Breast epithelium (tissue), 3 donors: ENCODE data around the gene ATG7.

Source experiments
- POLR2A ChIP-seq: fragments of 450-650 bp; IDR thresholded peaks from one replicate; pipeline ENCODE4 v1.6.1; 2016; ENCODE audit warnings: antibody characterized with exemption, mild to moderate bottlenecking, moderate library complexity
- POLR2AphosphoS5 ChIP-seq, 3 donors: sonication (generic); formaldehyde crosslinking; IDR thresholded peaks; one replicate each; pipeline ENCODE4 v1.6.1; 2017; ENCODE audit warnings: antibody characterized with exemption in 3 of 3
- TF ChIP-seq, protein P1 (sequence below), 3 donors: fragments of 450-650 bp; IDR thresholded peaks; one replicate each; pipeline ENCODE4 v1.5.1; 2016 to 2017; ENCODE audit warnings: antibody characterized with exemption in 3 of 3, mild to moderate bottlenecking in 3 of 3, moderate library complexity in 3 of 3

DNA sequence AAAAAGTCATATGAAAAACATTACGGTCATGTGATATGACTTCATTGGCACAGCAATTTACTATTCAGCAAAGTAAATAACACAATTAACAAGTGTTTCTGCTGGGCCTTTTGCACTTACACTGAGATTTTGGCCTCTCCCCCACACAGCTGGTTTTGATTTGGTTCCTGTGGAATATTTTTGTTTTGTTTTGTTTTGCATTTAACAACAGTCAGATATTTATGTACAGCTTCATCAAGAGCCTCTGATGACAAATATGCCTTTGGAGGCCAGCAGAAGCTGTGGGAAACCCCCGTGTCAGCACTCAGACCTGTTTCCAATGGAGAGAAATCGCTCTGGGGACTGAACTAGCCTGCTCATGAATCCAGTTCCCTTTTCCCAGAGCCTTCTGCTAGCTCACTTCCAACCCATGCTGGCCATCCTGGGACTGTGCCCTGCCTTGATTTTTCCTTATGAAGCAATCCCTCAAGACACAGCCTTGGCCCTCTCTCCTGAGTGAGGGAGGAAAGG lies 161.9 kb downstream of the ATG7 start:
- TF ChIP-seq, protein P1, sequence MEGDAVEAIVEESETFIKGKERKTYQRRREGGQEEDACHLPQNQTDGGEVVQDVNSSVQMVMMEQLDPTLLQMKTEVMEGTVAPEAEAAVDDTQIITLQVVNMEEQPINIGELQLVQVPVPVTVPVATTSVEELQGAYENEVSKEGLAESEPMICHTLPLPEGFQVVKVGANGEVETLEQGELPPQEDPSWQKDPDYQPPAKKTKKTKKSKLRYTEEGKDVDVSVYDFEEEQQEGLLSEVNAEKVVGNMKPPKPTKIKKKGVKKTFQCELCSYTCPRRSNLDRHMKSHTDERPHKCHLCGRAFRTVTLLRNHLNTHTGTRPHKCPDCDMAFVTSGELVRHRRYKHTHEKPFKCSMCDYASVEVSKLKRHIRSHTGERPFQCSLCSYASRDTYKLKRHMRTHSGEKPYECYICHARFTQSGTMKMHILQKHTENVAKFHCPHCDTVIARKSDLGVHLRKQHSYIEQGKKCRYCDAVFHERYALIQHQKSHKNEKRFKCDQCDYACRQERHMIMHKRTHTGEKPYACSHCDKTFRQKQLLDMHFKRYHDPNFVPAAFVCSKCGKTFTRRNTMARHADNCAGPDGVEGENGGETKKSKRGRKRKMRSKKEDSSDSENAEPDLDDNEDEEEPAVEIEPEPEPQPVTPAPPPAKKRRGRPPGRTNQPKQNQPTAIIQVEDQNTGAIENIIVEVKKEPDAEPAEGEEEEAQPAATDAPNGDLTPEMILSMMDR (IDR thresholded peaks at IDR 0.05): no peak
- no peak for TF ChIP-seq POLR2A
- no peak for TF ChIP-seq POLR2AphosphoS5 (IDR thresholded peaks at IDR 0.05)
